CD4-positive, alpha-beta T cell treated with Interleukin-2 at 100 ng/mL for 4 hours (primary cell): ENCODE data around the gene EIF2S3B.

Experiments used
- DNase-seq: peaks from one replicate; pipeline ENCODE4 v3.0.0-alpha.2; 2020; ENCODE audit warnings: low spot score

The EIF2S3B gene

DNA sequence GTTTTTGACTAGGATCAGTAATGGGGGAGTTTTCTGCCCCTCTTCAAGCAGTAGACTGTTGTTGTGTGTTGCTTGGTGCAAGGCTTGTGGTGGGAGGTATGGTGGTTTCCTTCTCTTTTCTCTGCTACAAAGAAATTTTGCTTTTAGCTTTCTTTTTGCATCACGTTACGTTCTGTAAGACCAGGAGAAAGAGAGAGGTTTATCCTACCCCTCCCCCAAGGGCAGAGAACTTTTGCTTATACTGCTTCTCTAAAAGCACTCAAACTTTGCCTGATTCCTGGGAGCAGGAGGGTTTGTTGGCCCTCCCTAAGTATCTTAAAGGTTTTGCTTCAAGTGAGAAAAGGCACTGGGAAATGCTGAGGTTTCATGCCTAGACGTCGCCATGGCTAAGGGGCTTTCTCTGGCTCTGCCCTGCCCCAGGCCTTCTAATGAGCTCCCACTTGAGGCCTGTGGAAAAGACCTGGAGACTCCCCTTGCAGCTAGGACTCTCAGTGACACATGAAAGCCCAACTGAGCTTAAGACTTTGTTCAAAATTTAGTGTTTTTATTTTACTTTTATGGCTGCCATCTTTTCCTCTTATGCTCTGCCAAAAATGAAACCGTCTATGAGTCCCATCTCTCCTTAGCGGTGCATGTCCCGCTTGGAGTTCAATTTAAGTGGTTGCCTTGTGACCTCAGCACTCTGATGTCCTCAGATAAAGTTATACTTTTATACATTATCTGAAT, 49.2 kb downstream of the EIF2S3B start:
- peak; percentile 52 for DNase-seq

GRCh38 chr12:10557329-10557728, 51.6 kb downstream of the EIF2S3B start:
- DNase-seq: no peak

DNA sequence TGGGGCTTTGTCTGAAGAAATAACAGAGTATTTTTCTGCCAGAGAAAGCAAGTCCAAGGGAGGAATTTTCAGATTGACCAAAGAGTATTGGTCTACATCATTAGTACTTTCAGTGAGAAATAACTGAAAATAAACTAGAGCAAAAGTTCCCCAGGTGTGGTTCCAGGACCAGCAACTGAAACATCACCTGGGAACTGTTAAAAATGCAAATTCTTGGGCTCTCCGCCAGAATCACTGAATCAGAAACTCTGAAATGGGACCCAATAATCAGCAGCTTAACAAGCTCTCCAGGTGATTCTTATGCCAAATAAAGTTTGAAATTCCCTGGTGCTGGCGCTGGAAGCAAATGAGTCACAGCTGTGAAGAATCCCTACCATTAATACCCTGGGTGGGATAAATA, 52.1 kb downstream of the EIF2S3B start:
- DNase-seq: no peak
